HG02571 (cell line): ENCODE measurements around the gene MYO1D.
"Not testable (repeated sequence)": the region's sequence is repeated elsewhere in the genome, so short reads cannot be mapped to it uniquely, and the experiment has no call there.

Experiments used
- ATAC-seq: cut with Tn5 transposase; IDR thresholded peaks from one replicate; pipeline ENCODE4 v1.9.1; 2021; ENCODE audit warnings: mild to moderate bottlenecking, moderate library complexity; ENCODE audit not compliant: unreplicated experiment

The MYO1D gene

DNA sequence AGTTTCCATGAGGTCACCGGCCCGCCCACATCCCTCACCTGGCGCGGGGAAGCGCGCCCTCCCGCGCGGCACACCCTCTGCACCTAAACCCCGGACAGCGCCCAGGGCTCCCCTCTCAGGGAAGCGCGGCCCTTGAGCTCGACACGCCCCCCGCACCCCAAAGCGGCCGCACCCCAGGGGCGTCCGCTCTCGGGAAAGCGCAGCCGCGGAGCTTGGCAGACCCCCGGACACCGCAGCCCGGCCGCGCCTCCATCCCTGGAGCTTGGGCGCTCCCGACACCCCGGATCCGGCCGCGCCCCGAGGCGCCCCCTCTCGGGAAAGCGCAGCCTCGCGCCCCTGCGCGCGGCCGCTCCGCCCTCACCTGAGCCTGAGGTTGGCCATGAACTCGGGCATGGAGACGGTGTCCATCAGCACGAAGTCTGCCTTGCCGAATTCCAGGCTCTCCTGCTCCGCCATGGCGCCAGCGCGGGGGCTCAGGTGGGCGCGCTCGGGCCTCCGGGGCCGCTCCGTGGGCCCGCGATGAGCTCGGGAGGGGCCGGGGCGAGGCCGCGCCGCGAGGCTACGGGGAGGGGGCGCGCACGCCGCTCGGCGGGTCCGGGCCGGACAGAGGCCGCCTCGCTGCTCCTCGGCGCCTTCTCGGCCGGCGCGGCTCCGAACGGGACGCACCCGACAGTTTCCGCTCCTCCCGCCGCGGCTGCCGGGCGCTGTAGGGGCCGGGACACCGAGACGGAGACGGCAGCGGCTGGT lies at the start of gene MYO1D:
MYO1D (minus strand) TSS at position 708 of the 747 bp plus-strand sequence; CDS start at position 456, 252 bp downstream.
- ATAC-seq, result peak; percentile 49

DNA sequence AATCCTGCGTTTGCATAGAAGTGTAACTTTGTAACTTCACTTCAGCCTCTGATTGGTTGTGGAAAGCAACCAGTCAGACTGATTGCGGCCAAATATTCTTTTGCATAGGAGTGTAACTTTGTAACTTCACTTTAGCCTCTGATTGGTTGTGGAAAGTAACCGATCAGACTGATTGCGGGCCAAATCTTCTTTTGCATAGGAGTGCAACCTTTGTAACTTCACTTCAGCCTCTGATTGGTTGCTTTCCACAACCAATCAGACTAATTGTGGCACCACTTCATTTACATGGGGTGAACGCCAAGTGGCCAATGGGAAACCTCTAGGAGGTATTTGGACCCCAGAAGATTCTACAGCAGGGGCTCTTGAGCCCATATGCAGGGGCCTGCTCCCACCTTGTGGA lies 49.3 kb upstream of the MYO1D start:
- no peak for ATAC-seq

DNA sequence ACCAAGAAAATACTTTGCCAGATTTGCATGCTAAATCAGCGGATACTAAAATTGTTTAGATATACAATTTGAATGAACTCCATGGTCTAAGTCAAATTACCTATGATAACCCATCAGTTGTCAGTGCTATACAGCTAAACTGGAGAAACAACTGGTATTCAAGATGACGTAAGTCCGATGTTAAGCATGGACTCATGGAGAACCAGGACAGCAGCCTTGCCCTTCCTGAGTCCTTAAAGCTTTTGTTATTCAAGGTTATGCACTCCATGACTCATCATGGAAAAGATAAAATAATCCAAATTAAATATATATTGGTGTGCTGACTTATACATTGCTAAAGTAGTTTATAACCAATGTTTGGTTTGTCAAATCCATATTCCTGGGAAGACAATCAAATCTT lies 47.0 kb upstream of the MYO1D start:
- not testable (repeated sequence) for ATAC-seq

DNA sequence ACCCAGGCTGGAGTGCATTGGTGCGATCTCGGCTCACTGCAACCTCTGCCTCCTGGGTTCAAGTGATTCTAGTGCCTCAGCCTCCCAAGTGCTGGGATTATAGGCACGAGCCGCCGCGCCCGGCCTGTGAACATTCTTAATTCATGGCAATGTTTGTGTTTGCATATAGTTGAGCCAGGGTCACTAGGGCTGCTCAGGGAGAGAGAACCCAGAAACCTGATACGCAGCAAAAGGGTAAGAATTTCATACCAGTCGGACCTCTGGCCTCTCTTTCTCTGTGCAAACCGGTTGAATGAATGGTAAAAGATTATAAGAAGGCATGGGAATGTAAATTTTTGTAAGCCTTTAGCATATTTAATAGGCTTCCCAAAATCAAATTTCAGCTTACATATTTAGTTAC lies 44.1 kb upstream of the MYO1D start:
- no peak for ATAC-seq

DNA sequence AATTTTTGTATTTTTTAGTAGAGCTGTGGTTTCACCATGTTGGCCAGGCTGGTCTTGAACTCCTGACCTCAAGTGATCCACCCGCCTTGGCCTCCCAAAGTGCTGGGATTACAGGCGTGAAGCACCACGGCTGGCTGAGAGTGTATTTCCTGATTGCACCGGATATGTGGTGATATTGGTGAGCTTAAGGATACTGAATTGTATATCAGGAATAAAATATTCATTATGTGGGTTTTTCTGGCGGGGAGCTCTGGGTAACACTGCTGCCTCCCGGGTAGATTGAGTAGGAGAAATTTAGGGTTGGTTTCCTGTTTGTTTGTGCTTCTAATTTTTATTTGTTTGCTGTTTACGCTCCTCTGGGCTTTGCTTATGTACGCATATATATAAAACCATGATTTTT lies 43.4 kb upstream of the MYO1D start:
- no peak for ATAC-seq

DNA sequence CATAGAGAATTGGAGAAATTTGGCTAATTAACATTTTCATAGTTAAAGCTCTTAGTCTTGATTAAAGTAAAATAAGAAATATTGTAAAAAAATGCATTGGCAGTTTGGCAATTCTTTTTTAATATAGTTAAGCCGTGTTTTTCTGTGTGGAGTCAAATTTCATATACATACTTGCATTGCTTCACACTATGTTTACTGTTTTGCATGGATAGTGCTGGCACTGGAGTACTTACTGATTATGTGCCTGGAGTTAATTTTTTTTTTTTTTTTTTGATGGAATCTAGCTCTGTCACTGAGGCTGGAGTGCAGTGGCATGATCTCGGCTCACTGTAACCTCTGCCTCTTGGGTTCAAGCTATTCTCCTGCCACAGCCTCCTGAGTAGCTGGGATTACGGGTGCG lies 43.0 kb upstream of the MYO1D start:
- ATAC-seq, result not testable (repeated sequence)

DNA sequence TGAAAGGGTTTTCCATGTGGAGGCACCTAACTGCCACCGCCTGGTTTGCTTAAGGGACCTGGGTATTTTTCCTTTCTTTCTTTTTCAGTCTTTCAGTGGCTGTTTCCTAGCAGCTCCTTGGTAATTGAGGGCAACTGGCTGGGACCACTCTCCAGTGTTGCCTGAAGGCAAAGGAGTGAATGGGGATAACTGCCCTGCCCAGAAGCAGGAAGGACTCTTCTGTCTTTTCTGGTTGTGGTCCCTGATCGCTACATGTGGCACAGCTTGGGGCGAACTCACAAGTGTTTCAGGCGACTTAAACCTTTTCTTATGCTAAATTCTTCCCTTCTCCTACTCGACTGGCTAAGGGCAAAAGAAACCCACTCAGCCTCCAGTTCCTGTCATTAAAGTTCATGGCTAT lies 40.9 kb upstream of the MYO1D start:
- ATAC-seq, result no peak

DNA sequence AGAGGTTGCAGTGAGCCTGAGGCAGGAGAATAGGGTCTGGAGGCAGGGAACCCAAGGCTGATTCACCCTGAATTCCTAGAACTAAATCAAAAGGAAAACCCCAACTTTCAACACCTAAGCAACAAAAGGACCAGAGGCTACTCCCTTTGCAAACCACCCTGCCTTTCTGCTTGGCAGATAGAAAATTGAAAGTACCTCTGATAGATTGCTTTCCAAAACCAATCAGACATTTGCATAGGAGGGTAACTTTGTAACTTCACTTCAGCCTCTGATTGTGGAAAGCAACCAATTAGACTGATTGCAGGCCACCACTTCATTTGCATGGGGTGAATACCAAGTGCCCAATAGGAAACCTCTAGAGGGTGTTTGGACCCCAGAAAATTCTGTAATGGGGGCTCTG lies 40.2 kb upstream of the MYO1D start:
- no peak for ATAC-seq

DNA sequence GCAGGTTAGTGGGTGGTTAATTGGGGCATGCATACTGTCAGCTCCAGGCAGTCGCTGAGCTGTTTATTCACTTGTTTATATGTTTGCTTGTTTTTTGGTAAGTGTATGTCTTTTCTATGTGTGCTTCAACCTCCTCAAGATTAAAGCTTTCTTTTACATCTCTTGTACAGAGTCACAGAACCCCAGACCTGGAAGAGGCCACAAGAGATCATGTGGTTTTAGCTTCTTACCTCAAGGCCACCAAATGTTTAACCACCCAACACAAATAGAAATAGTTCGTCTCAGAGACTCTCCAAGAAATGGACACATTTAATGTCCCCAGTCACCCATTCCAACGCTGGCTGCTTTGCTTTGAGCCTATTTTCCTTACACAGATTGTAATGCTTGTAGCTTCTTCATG lies 39.2 kb upstream of the MYO1D start:
- ATAC-seq, result no peak

DNA sequence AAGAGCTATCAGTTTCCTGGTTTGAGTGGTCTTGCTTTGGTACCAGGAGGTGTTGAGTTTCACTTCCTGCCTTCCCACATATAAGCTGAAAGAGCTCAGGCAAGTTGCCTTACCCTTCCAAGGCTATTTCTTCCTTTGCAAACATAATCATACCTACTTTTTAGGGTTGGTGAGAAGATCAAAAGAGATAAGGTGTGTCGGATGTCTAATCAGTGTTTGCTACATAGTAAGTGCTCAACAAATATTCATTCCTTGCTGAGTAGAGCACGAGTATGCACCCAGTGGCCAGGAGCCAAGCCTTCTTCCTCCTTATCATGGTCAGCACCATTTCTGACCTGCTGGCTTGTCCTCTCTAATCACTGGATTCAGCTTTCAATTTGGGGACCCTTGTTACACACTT lies 38.3 kb upstream of the MYO1D start:
- no peak for ATAC-seq

DNA sequence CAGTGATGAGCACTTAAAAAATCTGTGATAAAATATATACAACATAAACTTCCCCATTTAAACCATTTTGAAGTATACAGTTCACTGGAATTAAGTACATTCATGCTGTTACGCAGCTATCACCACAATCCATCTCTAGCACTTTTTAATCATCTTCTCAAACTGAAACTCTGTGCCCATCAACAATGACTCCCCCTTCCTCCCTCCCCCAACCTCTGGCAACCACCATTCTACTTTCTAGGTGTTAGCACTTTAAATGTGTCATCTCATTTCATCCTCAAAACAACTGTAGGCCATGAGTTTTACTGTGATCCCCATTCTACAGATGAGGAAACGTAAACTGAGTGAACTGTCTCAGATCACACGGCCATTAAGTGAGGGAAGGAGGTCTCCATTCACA lies 37.3 kb upstream of the MYO1D start:
- no peak for ATAC-seq

DNA sequence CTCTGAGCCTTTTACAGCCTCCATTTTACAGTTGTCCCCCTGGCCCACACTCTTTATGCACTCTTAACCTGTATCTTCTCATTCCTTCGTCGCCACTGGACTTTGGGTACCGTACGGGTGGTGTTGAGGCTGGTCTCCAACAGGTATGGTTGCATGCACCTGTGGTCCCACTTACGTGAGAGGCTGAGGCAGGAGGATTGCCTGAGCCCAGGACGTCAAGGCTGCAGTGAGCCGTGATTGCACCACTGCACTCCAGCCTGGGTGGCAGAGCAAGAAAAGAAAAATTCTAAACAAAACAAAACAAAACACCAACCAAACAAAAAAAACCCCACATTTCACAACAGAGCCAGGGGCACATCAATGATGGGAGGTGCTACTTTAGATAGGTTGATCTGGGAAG lies 36.7 kb upstream of the MYO1D start:
- no peak for ATAC-seq

DNA sequence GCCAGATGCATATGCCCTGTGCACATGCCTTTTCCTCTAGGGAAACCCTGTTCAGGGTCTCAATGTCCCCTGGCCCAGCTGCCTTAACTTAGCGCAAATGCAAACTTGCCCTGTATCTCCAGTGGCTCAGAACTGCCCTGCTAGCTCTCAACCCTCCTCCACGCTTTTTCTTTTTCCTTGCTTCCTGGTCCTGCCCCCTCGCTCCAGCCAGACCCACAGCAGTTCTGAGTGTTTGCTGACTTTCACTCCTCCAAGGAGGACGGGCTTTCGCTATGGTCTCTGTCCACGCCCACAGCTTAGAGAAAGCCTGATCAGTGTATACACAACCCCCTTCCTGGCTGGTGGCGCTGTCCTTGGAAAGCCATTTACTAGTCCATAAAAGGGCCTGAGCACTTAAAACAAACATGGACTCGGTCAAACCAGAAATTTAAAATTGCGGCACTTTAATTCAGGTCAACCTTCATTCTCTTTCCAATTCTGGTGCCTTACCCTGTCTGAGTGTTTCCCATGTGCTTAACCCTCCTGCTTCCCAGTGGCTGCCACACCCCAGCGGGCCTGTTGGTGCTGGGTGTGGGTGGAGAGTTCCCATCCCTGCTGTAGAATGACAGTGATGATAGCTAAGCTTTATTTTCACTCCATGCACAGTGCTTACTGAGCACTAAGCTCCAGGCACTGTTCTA lies 35.4 kb upstream of the MYO1D start:
- no peak for ATAC-seq

DNA sequence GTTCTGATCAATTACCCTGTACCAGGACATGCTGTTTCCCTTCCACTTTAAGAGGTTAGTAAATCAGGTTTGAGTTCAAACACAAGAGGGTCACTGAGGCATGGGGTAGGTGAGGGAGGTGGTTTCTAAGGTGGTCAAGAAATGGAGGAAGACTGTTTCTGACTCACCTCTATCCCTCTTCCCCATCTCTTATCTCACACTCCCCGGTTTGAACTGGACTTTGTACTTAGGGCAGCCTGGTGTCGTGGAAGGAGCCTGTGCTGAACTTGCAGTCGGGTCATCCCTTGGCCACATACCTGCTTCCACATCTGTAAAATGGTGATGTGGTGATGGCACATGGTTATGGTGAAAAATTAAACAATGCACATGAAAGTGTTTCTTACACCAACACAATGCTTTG lies 33.8 kb upstream of the MYO1D start:
- ATAC-seq, result no peak

DNA sequence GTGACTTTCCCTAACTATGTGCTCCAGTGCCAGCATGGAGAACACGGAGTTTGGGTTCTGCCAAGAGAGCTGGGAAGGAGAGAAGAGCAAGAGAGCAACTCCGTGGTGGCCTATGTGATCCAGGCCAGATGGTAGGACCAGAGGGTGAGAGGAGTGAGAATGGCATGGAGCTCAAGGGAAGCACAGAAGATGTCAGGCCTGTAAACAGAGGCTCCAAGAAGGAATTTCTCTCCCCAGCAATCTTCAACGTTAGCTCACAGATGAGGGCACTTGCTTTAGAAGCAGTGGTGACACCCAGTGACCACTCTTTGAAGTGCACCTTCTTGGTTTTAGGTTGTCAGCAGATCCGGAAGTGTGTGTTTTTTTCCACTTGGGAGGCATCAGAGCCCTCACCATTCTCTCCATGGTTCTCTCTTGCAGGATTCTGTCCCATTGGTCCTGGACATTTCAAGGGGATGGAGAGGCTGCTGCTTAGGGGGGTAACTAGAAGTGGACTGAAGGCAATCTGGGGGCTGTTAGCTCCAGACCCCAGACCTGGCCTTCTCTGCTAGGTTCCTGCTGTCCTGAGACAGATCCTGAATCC lies 33.0 kb upstream of the MYO1D start:
- no peak for ATAC-seq

DNA sequence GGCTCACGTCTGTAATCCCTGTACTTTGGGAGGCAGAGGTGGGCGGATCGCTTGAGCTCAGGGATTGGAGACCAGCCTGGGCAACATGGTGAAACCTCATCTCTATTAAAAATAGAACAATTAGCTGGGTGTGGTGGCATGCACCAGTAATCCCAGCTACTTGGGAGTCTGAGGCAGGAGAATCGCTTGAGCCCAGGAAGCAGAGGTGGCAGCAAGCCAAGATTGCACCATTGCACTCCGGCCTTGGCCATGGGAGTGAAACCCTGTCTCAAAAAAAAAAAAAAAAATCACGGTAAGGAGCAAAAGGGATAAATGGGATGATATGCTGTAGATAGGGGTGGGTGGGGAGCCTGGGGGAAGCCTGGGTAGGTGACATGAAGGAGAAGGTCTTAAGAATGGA lies 30.7 kb upstream of the MYO1D start:
- ATAC-seq, result no peak

DNA sequence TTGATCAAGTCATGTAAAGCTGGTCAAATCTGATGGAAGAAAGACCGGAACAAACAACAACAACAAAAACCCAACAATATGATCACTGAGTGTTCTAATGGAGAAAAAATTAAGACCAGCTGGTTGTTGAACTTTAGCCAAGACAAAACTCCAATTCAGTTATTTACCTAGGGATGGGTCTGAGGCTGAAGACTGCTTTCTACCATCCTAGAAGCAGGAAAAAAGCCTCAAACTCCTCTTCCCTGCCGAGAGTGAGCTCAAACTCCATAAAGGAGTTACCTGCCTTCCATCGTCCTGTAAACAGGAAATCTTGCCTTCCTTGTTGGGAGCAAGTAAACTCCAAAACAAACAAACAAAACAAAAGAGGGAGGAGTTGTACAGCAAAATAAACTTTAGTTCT lies 28.0 kb upstream of the MYO1D start:
- ATAC-seq, result no peak

DNA sequence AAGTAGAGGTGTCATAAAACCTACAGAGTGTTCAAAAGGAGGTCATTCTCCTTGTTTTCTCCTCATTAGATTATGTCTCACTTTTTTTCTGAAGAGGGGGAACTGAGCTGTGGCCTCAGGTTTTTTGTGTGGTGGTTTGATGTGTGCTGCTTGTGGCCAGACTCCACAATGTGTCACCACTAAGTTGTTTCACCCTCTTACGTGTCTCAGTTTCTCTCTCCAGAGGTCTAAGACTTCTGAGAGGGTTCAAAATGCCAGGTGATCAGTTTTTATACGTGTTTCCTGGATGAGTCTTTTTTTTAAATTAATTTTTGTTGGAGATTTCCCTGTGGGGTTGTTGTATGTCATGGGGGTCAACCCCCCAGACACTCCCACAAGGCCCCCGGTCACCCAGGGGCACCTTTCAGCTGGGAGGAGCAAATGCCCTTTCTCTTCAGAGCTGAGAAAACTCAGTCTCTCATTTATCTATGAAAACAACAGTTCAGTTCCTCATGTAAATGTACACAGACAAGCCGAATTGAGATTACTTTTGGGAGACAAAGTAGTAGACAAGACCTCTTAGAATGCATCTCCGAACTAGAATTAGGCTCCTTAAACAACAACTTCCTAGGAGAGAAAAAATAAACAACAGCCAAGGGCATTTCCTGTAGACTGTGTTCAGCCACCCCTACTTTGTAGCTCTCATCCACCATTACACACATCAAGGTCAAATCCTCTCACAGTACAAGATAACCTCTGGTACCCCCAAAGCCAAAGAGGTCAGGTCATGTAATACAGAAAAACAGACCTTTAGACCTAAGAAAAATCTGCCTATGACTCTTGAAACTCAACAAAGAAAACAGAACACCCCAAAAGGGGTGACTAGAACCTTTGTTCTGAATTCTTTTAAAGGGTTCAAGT lies 27.1 kb upstream of the MYO1D start:
- no peak for ATAC-seq

DNA sequence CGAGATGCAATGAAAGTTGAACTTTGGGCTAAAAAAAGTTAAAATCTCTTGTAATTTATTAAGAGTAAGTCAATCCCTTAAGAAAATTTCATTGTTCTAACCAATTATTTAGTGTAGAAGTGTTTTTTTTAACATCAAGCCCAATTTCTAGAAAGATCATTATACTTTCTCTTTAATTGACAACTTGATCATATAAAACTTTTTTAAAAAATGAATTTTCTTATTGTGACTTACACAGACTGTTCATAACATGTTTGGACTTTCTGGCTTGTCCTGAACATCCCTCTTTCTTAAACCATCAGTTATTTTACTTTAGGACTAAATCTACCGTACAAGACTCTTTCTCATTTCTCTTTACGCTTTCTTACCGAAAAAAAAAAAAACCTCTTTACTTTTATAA lies 24.8 kb upstream of the MYO1D start:
- no peak for ATAC-seq

DNA sequence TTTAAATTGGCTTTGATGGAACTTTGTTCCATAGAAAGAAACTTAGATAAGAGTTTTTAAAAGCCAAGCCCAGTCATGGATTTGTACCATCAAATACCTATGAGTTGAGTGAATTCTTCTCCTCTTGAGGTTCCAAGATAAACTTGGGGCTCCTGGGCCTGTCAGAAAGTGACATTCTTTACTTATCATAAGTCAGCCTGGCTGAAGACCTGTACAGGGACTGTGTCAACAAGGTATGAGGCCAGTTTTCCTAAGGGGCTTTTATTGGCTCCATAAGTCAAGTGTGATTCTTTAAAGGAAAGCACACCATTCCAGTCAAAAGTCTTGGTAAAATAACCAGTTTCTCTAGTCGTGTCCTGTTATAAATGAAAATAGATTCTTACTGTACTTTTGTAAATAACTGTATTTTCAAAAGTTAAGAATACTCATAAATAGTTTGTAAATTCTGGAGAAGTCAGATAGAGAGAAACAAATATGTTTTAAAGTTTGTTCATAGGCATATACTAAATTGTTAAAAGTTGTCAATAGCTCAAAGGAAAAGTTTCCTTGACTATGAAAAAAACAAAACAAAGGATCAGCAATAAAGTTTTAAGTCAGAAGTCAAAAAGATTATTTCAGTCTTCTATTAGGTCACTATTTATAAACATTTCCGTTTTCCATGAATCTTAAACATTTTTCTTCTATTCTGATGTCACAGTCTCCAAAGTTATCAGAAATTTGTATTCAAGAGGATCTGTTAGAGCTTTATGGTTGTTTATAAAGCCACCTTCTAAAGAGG lies 22.5 kb upstream of the MYO1D start:
- ATAC-seq, result no peak
